ENCODE data around the gene LSM2.
A peak's percentile ranks its signal among the peaks of the same experiment; 100 is the strongest.

Gene LSM2

DNA sequence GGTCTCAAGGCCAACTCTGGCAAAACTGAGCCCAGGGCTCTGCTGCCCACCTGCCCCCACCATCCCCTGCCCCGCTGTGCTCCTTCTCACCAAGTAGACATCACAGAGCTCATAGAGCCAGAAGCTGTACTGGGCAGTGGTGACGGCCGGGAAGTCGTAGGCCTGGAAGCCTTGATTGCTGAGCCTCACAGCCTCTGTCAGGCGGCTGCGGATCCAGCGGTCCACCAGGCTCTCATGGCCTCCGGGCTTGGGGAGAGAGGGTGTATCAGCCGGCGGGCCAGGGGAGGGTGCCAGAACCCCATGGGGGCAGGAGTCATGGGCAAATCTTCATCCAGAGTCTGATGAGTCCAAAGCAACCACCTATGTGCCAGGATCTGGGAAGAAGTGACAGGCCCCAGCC is 26.9 kb downstream of the LSM2 start:
- DNase-seq (ENCODE audit: low read depth) = no peak
- Histone ChIP-seq H3K4me3 (ENCODE audit: low read length) (no peak overlapping the region), H3K9ac (ENCODE audit: low read length) (no peak overlapping the region), H3K36me3 (ENCODE audit: control insufficient read depth, insufficient read depth, low read length, severe bottlenecking) (peaks cover 71% of the 10 kb centered on the region), H3K9me3 (ENCODE audit: control insufficient read depth, low read length) (no peaks in the 10 kb centered on the region), H3K27me3 (replicated peaks; ENCODE audit: control insufficient read depth, insufficient read depth, low read length) (no peaks in the 10 kb centered on the region), H3K4me1 (ENCODE audit: control insufficient read depth, insufficient read depth, low read length) (peaks cover 8% of the 10 kb centered on the region)

DNA sequence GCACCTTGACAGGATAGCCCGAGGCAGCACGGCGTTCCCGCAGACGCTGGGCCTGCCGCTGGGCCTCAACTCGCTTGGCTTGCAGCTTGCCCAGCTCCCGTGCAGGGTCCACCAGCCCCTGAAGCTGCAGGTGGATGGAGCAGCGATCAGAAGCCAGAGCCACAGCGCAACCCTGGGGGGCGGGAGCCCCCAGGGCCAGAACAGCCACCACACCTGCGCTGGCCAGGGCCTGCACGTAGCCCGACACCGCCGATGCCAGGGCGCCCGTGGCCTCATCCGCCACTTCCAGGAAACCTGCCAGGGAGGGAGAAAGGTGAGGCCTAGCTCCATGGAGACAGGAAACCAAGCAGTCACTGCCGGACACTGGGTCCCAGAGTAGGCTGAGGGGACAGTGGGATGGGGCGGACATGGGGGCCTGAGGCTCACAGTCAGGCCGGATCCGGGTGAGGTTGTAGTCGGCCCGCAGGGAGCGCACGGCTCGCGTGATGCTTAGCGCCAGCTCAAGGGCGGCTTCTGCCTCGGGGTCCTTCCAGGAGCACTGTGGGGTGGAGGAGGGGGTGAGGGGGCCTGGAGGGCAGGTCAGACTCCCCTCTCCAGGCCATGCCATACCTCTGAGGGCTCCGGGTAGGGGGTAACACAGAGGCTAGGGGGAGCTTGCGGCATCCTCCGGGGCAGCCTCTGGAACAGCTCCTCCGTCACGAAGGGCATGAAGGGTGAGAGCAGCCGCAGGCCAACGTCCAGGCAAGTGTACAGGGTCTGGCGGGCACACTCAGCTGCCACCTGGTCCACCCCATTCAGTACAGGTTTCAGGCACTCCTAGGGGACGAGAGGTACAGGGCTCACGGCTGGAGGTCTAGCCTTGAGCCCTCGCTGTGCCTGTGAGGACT is 27.5 kb downstream of the LSM2 start:
- no peaks in the 10 kb centered on the region for H3K9me3 ChIP-seq (ENCODE audit: control insufficient read depth, low read length)
- no peak for DNase-seq (ENCODE audit: low read depth)
- no peak overlapping the region for H3K9ac ChIP-seq (ENCODE audit: low read length)
- no peak overlapping the region for H3K4me3 ChIP-seq (ENCODE audit: low read length)
- H3K27me3 ChIP-seq (replicated peaks; ENCODE audit: control insufficient read depth, insufficient read depth, low read length) = no peaks in the 10 kb centered on the region
- H3K4me1 ChIP-seq (ENCODE audit: control insufficient read depth, insufficient read depth, low read length) = peaks cover 8% of the 10 kb centered on the region
- H3K36me3 ChIP-seq (ENCODE audit: control insufficient read depth, insufficient read depth, low read length, severe bottlenecking) = peaks cover 64% of the 10 kb centered on the region

DNA sequence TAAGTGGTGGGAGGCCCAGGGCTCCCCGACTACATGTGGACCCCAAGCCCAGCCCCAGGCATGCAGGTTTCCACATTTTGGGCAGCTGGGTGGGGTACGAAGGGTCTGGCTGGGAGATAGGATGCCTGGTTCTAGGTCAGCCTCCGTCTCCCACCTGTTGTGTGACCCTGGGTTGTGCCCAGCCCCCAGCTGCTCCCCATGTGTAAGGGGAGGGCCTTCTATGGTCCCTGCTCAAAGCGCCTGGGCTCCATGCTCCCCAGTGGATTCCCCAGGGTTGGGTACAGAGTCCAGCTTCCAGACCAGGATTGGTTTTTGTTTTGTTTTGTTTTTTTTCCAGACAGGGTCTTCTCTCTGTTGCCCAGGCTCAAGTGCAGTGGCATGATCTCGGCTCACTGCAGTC is 28.6 kb downstream of the LSM2 start:
- H3K36me3 ChIP-seq (ENCODE audit: control insufficient read depth, insufficient read depth, low read length, severe bottlenecking) = peaks cover 54% of the 10 kb centered on the region
- H3K4me3 ChIP-seq (ENCODE audit: low read length) = no peak overlapping the region
- H3K4me1 ChIP-seq (ENCODE audit: control insufficient read depth, insufficient read depth, low read length) = peaks cover 8% of the 10 kb centered on the region
- no peak overlapping the region for H3K9ac ChIP-seq (ENCODE audit: low read length)
- H3K27me3 ChIP-seq (replicated peaks; ENCODE audit: control insufficient read depth, insufficient read depth, low read length) = no peaks in the 10 kb centered on the region
- DNase-seq (ENCODE audit: low read depth) = no peak
- no peaks in the 10 kb centered on the region for H3K9me3 ChIP-seq (ENCODE audit: control insufficient read depth, low read length)

DNA sequence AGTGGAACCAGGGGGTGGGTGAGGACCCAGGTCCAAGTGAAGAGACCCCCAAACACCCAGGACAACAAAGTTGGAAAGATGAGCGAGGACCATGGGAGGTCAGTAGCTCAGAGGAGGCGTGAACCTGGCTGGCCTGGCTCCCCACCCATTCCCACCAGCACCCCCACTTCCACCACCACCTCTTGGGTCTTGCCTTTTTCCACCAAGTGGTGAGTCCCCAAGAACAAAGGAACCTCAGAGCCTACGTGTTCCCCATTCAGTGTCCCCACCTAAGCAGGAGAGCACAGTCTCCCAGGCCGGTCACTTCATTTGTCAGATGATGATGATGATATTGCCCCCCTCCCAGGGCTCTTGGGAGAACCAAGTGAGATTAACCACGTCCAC is 29.1 kb downstream of the LSM2 start:
- H3K4me1 ChIP-seq (ENCODE audit: control insufficient read depth, insufficient read depth, low read length) = peaks cover 8% of the 10 kb centered on the region
- H3K9me3 ChIP-seq (ENCODE audit: control insufficient read depth, low read length) = no peaks in the 10 kb centered on the region
- H3K36me3 ChIP-seq (ENCODE audit: control insufficient read depth, insufficient read depth, low read length, severe bottlenecking) = peaks cover 49% of the 10 kb centered on the region
- H3K9ac ChIP-seq (ENCODE audit: low read length) = no peak overlapping the region
- no peaks in the 10 kb centered on the region for H3K27me3 ChIP-seq (replicated peaks; ENCODE audit: control insufficient read depth, insufficient read depth, low read length)
- DNase-seq (ENCODE audit: low read depth) = no peak
- no peak overlapping the region for H3K4me3 ChIP-seq (ENCODE audit: low read length)

DNA sequence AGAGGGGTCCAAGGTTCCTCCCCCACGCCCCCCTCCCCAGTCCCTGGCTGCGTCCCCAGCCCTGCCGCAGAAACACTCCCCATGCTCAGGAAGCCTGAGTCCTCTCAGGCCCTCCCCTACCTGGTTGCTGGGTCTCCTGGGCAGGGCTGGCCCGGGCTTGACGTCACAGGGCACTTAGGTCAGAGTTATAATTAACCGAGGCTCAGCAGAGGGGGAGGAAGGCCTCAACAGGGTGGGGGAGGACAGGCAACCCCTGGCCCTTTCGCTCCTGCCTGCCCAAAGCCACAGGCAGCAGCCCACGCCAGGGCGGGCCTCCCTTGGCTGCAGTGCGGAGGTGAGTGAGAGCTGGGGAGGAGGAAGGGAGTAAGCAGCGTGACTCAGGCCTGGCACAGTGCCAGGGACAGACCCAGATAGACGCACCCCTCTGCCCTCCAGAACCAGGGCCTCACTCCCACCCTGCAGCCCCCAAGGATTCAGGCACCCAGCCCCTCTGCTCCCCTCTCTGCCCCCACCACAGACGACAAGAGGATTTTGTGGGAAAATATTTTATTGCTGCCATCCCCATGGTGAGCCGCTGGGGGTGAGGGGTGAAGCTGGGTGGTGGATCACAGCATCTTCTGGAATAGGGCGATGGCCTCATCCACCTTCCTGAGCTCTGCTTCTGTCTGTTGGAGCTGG is 29.6 kb downstream of the LSM2 start, which contains the start of gene VWA7:
VWA7 (minus strand) TSS at position 340 of the 678 bp plus-strand sequence. CDS start 549 bp downstream, outside the sequence.
- Histone ChIP-seq H3K27me3 (replicated peaks; ENCODE audit: control insufficient read depth, insufficient read depth, low read length) (no peaks in the 10 kb centered on the region), H3K9ac (ENCODE audit: low read length) (no peak within 1 kb of the TSS), H3K4me1 (ENCODE audit: control insufficient read depth, insufficient read depth, low read length) (peaks cover 8% of the 10 kb centered on the region), H3K4me3 (ENCODE audit: low read length) (no peak within 1 kb of the TSS), H3K9me3 (ENCODE audit: control insufficient read depth, low read length) (no peaks in the 10 kb centered on the region), H3K36me3 (ENCODE audit: control insufficient read depth, insufficient read depth, low read length, severe bottlenecking) (peaks cover 44% of the 10 kb centered on the region)
- peak; percentile 63 for DNase-seq (ENCODE audit: low read depth)

DNA sequence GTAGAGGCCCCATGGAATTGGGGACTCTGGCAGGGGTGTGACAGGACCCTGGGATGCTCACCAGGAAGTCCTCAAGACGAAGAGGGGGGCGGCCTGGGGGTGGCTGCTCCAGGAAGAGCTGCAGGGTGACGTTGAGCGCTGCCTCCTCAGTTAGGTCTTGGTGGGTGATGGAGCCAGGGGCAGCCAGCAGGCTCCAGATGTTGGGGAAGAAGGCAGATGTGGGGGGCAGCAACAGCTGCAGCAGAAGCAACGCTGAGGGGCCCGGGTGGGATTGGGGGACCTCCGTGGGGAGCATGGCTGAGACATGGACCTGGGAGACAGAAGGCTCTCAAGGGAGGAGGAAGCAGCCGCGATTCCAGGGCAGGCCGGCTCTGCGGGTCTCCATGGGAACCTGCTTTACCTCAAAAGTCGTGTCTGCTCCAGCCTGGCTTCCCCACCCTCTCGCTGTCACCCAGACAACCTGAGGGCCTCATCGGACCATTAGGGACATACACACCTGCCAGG is 30.2 kb downstream of the LSM2 start:
- Histone ChIP-seq H3K9ac (ENCODE audit: low read length) (no peak overlapping the region), H3K9me3 (ENCODE audit: control insufficient read depth, low read length) (no peaks in the 10 kb centered on the region), H3K36me3 (ENCODE audit: control insufficient read depth, insufficient read depth, low read length, severe bottlenecking) (peaks cover 38% of the 10 kb centered on the region), H3K4me3 (ENCODE audit: low read length) (no peak overlapping the region), H3K4me1 (ENCODE audit: control insufficient read depth, insufficient read depth, low read length) (peaks cover 8% of the 10 kb centered on the region), H3K27me3 (replicated peaks; ENCODE audit: control insufficient read depth, insufficient read depth, low read length) (no peaks in the 10 kb centered on the region)
- DNase-seq (ENCODE audit: low read depth) = no peak

DNA sequence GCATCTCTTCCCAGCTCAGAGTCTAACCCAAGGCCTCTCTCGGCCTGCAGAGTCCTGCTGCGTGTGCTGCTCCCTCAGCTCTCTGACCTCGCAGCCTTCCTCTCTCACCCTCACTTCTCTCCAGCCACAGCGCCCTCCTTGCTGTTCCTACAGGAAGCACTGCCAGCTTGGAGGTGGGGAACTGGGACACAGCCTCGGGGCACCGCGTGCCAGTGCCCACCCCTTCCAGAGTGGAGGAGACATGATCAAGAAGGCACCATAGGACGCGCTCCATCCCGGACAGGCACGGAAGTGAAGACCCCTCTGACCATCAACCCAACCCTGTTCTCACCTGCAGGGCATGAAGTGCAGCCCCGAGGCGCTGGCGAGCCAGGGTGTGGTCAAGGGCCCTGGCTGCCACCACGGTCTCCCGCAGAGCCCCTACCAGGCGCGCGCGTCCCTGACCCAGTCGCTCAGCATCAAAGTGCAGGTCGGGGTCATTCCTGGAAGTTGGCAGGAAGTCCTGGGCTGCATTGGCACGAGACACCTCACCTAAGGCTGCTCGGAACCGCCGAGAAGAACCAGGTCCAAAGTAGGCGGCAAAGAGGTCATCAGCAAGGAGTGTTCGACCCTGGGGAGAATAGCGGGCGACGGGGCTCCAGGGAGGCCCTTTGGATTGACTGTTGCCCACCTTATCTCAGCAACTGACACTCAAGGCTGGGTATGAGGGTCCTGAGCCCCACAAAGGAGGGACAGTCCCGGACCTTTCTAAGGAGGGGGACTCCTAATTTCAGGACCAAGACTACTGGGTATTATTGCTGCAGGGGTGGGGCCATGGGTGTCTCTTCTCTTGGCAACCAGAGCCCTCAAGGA is 30.9 kb downstream of the LSM2 start:
- no peak for DNase-seq (ENCODE audit: low read depth)
- no peaks in the 10 kb centered on the region for H3K27me3 ChIP-seq (replicated peaks; ENCODE audit: control insufficient read depth, insufficient read depth, low read length)
- H3K4me3 ChIP-seq (ENCODE audit: low read length) = no peak overlapping the region
- H3K9me3 ChIP-seq (ENCODE audit: control insufficient read depth, low read length) = no peaks in the 10 kb centered on the region
- H3K4me1 ChIP-seq (ENCODE audit: control insufficient read depth, insufficient read depth, low read length) = peaks cover 8% of the 10 kb centered on the region
- H3K36me3 ChIP-seq (ENCODE audit: control insufficient read depth, insufficient read depth, low read length, severe bottlenecking) = peaks cover 31% of the 10 kb centered on the region
- H3K9ac ChIP-seq (ENCODE audit: low read length) = no peak overlapping the region

DNA sequence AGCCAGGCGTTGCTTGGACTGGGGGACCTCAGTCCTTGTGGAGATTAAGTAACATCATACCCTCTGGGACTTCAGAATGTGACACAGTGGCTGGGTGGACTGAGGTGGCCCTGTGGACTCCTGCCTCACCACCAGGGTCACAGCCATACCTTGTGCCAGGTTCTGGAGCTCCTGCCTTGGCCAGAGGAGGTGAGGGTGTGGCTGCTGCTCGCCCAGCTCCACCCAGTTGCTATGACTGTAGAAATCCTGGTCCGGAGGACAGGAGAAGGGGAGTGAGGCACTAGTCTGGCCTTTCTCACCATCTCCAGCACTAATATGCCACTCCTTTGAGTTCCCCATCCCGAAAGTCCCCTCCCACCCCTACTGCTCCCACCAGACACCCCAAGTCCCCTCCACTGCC is 31.6 kb downstream of the LSM2 start:
- H3K27me3 ChIP-seq (replicated peaks; ENCODE audit: control insufficient read depth, insufficient read depth, low read length) = no peaks in the 10 kb centered on the region
- peaks cover 8% of the 10 kb centered on the region for H3K4me1 ChIP-seq (ENCODE audit: control insufficient read depth, insufficient read depth, low read length)
- H3K4me3 ChIP-seq (ENCODE audit: low read length) = no peak overlapping the region
- DNase-seq (ENCODE audit: low read depth) = no peak
- no peaks in the 10 kb centered on the region for H3K9me3 ChIP-seq (ENCODE audit: control insufficient read depth, low read length)
- no peak overlapping the region for H3K9ac ChIP-seq (ENCODE audit: low read length)
- H3K36me3 ChIP-seq (ENCODE audit: control insufficient read depth, insufficient read depth, low read length, severe bottlenecking) = peaks cover 24% of the 10 kb centered on the region

DNA sequence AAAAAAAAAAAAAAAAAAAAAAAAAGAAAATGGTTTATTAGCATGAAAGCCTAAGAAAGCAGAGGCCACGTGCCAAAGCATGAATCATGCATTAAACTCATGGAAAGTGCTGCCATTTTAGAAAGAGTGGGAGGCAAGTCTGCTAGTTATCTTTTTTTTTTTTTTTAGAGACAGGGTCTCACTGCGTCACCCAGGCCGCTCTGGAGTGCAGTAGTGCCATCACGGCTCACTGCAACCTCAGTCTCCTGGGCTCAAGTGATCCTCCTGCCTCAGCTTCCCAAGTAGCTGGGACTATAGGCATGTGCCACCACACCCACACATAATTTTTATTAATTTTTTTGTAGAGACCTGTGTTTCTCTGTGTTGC is 34.8 kb downstream of the LSM2 start:
- peaks cover 3% of the 10 kb centered on the region for H3K27me3 ChIP-seq (replicated peaks; ENCODE audit: control insufficient read depth, insufficient read depth, low read length)
- no peaks in the 10 kb centered on the region for H3K36me3 ChIP-seq (ENCODE audit: control insufficient read depth, insufficient read depth, low read length, severe bottlenecking)
- no peak overlapping the region for H3K9ac ChIP-seq (ENCODE audit: low read length)
- H3K4me1 ChIP-seq (ENCODE audit: control insufficient read depth, insufficient read depth, low read length) = peaks cover 3% of the 10 kb centered on the region
- no peaks in the 10 kb centered on the region for H3K9me3 ChIP-seq (ENCODE audit: control insufficient read depth, low read length)
- no peak for DNase-seq (ENCODE audit: low read depth)
- H3K4me3 ChIP-seq (ENCODE audit: low read length) = no peak overlapping the region

DNA sequence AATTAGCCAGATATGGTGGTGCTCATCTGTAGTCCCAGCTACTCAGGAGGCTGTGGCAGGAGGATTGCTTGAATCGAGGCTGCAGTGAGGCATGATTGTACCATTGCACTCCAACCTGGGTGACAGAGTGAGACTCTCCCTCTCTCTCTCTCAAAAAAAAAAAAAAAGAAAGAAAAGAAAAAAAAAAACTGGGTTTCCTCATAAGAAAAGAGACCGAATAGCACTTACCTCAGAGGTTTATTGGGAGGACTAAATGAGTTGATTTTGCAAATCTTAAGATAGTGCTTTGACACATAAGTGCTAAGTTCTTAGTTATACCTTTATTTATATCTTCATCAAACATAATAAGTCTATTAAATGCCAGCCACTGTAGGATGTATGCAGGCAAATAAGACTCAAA is 35.9 kb downstream of the LSM2 start:
- no peak overlapping the region for H3K4me3 ChIP-seq (ENCODE audit: low read length)
- no peaks in the 10 kb centered on the region for H3K36me3 ChIP-seq (ENCODE audit: control insufficient read depth, insufficient read depth, low read length, severe bottlenecking)
- H3K9ac ChIP-seq (ENCODE audit: low read length) = no peak overlapping the region
- no peak for DNase-seq (ENCODE audit: low read depth)
- no peaks in the 10 kb centered on the region for H3K4me1 ChIP-seq (ENCODE audit: control insufficient read depth, insufficient read depth, low read length)
- H3K27me3 ChIP-seq (replicated peaks; ENCODE audit: control insufficient read depth, insufficient read depth, low read length) = peaks cover 6% of the 10 kb centered on the region
- no peaks in the 10 kb centered on the region for H3K9me3 ChIP-seq (ENCODE audit: control insufficient read depth, low read length)

Data from adipocyte (in vitro differentiated cells).